Hepatic stellate cell (primary cell): ENCODE results near the gene KEAP1.
"Not testable (repeated sequence)": the region's sequence is repeated elsewhere in the genome, so short reads cannot be mapped to it uniquely, and the experiment has no call there.

ENCODE experiments used
- DNase-seq: peaks from one replicate; pipeline ENCODE4 v3.0.0; 2011; ENCODE audit warnings: low spot score

KEAP1 gene

DNA sequence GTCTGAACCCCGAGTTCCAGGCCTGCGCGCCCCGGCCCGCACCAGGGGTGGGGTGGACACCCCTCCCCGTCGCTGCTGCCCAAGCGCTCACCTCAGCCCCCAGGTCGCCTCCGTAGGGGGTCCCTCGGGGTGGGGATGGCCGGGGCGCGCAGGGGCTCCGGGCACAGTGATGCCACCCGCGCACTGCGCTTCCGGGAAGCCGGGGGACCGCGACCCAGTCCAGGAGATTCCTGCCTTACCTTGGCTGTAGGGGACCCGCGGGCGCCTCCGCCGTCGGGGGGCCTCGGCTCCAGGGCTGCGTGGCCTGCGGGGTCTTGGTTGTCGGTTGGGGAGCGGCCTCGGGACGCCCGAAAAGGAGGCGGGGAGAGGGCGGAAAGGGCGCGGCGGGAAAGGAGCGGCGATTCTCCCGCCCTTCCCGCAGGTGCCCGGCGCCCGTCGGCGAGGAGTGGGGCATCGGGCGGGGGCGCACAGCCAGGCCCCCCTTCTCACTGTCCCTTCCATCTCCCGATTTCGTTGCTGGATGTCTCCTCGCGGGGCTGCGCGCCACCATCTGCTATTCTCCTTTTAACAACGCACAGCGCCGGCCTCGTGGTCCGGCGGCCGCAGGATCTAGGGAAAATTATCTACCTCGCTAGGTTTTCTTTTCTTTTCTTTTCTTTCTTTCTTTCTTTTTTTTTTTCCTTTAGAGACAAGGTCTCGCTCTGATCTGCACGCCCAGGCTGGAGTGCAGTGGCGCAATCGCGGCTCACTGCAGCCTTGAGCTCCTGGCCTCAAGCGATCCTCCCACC, at the start of gene KEAP1:
TSS of gene KEAP1 (minus strand) at position 355 of the 788 bp plus-strand sequence. CDS start 3,323 bp downstream, outside the sequence.
- DNase-seq: peak; percentile 50

DNA sequence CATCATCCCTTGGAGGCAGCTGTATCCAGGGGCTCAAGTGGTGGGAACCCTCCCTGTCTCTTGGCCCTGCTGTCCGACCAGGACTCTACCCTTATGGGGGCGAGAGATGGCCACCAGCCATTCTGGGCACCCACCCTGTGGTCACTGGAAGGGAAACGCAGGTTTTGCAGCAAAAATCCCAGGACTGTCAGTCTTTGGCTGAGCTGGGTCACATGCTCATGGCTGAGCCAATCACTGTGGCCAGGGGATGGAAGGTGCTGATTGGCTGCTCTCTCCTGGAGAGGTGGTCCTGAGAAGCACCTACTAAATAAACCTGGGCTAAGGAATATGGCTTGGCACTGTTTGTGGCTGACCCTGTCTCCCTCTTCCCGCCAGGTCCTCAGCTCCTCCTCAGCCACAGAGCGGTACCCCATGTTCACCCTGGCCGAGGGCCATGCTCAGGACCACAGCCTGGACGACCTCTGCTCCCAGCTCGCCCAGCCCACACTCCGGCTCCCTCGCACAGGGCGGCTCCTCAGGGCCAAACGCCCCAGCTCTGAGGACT, 49.4 kb upstream of the KEAP1 start:
- DNase-seq: peak; percentile 76

DNA sequence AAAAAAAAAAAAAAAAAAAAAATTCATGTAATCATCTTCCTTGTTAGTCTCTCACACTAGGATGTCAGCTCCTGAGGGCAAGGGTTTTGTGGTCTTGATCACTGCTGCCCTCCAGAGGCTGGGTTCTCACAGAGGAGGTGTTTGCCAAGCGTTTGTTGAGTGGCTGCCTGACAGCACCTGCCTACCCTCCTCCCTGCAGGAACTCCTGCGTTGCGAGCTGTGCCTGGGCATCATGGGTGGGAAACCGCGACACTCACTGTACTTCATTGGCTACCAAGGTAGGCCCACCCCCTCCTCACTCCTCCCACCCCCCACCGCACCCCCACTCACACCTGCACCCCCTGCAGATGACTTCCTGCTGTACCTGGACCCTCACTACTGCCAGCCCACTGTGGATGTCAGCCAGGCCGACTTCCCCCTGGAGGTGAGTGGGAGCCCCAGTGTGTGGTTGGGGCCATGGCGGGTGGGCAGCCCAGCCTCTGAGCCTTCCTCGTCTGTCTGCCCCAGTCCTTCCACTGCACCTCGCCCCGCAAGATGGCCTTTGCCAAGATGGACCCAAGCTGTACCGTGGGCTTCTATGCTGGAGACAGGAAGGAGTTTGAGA, 48.6 kb upstream of the KEAP1 start:
- peak; percentile 0 for DNase-seq

DNA sequence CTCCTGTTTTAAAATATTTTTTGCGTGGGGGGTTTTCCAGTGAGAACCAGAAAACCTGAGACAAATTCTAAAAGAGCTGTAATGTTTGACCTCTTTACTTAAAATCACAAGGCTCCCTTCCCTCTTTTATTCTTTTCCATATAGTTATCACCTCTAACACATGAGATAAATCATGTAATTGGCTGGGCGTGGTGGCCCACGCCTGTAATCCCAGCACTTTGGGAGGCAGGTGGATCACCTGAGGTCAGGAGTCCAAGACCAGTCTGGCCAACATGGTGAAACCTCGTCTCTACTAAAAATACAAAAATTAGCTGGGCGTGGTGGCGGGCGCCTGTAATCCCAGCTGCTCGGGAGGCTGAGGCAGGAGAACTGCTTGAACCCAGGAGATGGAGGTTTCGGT, 47.9 kb upstream of the KEAP1 start:
- DNase-seq: not testable (repeated sequence)

- DNase-seq: peak; percentile 1
Observed at GRCh38 chr19:10550336-10550735, 47.2 kb upstream of the KEAP1 start.

GRCh38 chr19:10549733-10550132, 46.6 kb upstream of the KEAP1 start:
- peak; percentile 2 for DNase-seq

GRCh38 chr19:10548746-10549276, 45.7 kb upstream of the KEAP1 start:
- DNase-seq: no peak

DNA sequence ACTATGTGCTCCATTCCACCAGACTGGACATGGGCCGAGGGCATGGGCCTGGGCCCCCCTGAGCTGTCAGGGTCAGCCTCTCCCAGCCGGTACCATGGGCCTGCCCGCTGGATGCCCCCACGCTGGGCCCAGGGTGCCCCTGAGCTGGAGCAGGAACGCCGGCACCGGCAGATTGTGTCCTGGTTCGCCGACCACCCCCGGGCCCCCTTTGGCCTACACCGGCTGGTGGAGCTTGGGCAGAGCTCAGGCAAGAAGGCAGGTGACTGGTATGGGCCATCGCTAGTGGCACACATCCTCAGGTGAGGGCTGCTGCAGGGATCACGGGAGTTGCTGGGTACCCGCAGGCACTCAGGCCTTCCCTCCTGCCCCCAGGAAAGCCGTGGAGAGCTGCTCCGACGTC, 43.7 kb upstream of the KEAP1 start:
- DNase-seq: no peak

- no peak for DNase-seq
Observed at GRCh38 chr19:10544753-10545251, 41.6 kb upstream of the KEAP1 start.

- DNase-seq: no peak
Observed at GRCh38 chr19:10544242-10544752, 41.1 kb upstream of the KEAP1 start.

DNA sequence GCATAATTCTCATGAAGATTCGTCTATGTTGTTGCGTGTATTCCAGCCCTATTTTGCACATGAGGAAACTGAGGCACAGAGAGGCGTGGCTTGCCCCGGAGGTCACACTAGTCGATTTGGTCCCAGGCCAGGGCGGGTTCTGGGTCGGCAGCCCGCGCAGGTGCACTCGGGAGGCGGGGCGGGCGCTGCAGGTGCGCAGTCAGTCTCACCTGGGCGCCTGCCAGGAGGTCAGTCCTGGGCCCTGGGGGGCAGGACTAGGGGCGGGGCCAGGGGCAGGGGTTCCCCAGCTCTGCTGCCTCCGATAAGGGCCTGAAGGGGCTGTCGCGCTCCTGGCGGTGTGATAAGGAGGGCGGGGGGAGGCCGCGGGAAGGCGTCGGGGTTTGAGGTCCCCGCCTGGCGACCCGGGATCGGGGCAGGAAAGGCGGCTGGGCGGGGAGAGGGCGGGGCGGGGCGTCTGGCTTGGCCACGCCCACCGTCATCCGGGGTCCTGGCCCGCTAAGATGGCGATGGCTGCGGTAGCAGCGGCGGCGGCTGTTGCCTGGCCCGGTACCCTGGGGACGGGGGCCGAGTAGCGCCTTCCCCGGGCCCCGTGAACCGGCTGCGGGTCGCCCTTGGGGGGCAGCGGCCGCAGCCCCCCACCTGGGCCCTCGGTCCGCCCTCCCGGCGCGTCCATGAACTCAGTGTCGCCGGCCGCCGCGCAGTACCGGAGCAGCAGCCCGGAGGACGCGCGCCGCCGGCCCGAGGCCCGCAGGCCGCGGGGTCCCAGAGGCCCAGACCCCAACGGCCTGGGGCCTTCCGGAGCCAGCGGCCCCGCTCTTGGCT, 40.5 kb upstream of the KEAP1 start, which contains the start of gene ATG4D:
TSS of gene ATG4D (plus strand) at position 485 of the 822 bp plus-strand sequence. CDS start at position 672, 187 bp downstream.
- DNase-seq: peak; percentile 97

DNA sequence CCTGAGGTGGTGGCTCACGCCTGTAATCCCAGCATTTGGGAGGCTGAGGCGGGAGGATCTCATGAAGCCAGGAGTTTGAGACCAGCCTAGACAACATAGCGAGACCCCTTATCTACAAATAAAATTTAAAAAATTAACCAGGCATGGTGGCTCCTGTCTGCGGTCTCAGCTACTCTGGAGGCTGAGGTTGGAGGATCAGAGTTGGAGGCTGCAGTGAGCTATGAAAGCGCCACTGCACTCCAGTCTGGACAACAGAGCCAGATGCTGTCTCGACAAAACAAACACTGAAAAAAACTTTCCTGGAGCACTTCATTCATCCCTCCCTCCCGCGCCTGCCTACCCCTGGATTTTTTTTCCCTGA, 39.9 kb upstream of the KEAP1 start:
- DNase-seq: no peak

- not testable (repeated sequence) for DNase-seq
Observed at GRCh38 chr19:10539016-10539415, 35.9 kb upstream of the KEAP1 start.

DNA sequence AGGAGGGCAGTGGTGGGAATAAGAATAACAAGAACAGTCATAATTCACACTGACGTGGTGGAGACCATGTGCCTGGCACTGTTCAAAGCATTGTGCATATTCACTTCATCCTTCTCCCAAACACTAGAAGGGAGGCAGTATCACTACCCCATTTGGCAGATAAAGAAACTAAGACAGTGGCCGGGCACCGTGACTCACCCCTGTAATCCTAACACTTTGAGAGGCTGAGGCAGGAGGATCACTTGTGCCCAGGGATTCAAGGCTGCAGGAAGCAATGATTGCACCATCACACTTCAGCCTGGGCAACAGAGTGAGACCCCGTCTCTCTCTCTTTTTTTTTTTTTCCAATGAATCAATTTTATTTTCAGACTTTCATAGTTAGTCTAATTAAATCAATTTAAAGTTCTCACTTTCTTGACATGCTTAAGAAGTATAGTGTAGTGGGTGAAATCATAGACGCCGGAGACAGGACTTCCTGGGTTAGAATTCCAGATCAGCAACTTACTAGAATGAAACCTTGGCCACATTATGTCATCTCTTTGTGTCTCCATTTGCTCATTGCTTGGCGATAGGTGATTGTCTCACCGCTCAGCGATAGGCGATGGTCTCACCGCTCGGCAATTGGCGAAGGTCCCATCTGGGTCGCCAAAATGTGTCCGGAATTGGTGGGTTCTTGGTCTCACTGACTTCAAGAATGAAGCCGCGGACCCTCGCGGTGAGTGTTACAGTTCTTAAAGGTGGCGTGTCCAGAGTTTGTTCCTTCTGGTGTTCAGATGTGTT, 35.2 kb upstream of the KEAP1 start:
- DNase-seq: no peak

- DNase-seq: no peak
Observed at GRCh38 chr19:10537668-10538067, 34.5 kb upstream of the KEAP1 start.

- DNase-seq: no peak
Observed at GRCh38 chr19:10535613-10536012, 32.5 kb upstream of the KEAP1 start.

DNA sequence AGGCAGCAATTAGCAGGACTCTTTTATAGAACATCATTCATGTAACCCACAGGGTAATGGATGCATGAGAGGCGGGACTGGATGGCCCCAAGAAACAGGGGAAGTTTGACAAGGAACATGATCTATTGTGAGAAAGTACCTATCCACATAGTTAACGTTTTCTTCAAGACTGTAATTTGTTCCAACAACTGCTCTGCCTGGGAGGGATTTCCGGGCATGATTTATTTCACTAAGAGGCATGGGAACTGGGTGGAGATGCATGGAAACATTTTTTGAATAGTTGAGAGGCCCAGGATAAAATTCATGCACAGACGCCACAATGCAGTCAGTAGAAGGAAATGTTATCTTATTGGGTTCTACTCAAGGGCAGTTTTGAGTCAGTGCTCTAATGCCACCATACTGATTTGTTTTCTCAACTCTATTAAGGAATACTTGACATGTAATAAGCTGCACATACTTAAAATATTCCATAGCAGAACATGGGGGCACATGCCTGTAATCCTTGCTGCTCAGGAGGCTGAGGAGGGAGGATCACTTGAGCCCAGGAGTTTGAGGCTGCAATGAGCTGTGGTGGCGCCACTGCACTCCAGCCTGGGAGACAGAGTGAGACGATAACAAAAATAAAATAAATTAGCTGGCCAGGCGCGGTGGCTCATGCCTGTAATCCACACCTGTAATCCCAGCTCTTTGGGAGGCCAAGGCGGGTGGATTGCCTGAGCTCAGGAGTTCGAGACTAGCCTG, 30.7 kb upstream of the KEAP1 start:
- peak; percentile 86 for DNase-seq

DNA sequence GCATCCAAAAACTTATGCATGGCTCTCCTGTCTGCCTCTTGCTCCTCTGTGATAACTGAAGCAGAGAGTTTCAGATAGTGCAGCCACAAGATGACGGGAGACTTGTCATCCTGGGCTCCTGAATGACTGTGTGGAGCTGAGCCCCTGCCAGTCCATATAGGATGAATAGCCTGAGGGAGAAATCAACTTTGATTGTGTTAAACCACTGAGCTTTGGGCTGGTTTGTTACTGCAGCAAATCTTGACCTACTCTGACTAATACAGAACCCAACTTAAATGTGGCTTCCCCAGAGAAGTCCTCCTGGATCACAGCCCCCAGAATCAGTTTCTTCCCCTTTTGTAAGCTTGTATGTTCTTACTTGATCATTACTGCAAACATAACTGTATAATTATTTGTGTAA, 29.3 kb upstream of the KEAP1 start:
- no peak for DNase-seq

DNA sequence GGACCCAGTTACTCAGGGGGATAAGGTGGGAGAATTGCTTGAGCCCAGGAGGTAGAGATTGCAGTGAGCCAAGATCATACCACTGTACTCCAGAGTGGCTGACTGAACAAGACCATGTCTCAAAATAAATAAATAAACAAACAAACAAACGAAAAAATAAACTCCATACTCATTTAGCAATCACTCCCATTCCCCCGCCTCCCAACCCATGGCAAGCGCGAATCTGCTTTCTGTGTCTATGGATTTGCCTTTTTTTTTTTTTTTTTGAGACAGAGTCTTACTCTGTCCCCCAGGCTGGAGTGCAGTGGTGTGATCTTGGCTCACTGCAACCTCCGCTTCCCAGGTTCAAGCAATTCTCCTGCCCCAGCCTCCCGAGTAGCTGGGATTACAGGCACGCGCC, 23.7 kb upstream of the KEAP1 start:
- not testable (repeated sequence) for DNase-seq

DNA sequence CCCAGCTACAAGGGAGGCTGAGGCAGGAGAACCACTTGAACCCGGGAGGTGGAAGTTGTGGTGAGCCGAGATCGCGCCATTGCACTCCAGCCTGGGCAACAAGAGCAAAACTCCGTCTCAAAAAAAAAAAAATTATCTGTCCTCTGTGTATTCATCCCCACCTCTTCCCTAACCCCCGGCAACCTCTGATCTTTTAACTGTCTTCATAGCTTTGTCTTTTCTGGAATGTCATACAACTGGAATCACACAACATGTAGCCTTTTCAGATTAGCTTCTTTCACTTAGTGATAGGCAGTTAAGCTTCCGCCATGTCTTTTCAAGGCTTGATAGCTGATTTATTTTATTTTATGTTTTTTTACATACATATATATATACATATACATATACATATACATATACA, 22.5 kb upstream of the KEAP1 start:
- DNase-seq: no peak
